Activated T-helper 2 cell treated with anti-CD3 and anti-CD28 coated beads, Interferon-gamma antibody, Interleukin-2, Interleukin-4, amounts not matched to agents 10 μg/mL and 5 μg/mL and 100 μg/mL, durations not matched to agents 14 hours and 24 hours and 36 hours (primary cell): ENCODE data around the gene SEMA3D. TPM values are rescaled to one million over a fixed set of nuclear protein-coding genes. Genes with fewer than 3 reads are reported as not detected.

Experiments
- DNase-seq: peaks from one replicate; pipeline ENCODE4 v3.0.0; 2021; ENCODE audit warnings: low spot score
- H3K27ac Mint-ChIP-seq: one replicate; pipeline ENCODE4 v1.8.0; 2021; ENCODE audit warnings: mixed read lengths
- H3K27me3 Mint-ChIP-seq: one replicate; pipeline ENCODE4 v1.8.0; 2021; ENCODE audit warnings: low read depth, mixed read lengths
- H3K36me3 Mint-ChIP-seq: one replicate; pipeline ENCODE4 v1.8.0; 2021; ENCODE audit warnings: low read depth, mixed read lengths
- H3K4me1 Mint-ChIP-seq: one replicate; pipeline ENCODE4 v1.8.0; 2021; ENCODE audit warnings: low read depth, mixed read lengths
- H3K4me3 Mint-ChIP-seq: one replicate; pipeline ENCODE4 v1.8.0; 2021; ENCODE audit warnings: low read depth, mild to moderate bottlenecking, moderate library complexity, mixed read lengths
- H3K9me3 Mint-ChIP-seq: one replicate; pipeline ENCODE4 v1.8.0; 2021; ENCODE audit warnings: mixed read lengths
- intact Hi-C: fragments of 100-400 bp; cut with micrococcal nuclease; formaldehyde crosslinking; loops from one replicate; pipeline ENCODE4 v1.15.1; 2023
- total RNA-seq: library from RNA; stranded (reverse); gene quantifications from 2 replicates; pipeline ENCODE4 v1.2.3, GENCODE V29; 2022

SEMA3D gene
- total RNA-seq, 1 donor from 2014 or later, result 0.11 TPM

DNA sequence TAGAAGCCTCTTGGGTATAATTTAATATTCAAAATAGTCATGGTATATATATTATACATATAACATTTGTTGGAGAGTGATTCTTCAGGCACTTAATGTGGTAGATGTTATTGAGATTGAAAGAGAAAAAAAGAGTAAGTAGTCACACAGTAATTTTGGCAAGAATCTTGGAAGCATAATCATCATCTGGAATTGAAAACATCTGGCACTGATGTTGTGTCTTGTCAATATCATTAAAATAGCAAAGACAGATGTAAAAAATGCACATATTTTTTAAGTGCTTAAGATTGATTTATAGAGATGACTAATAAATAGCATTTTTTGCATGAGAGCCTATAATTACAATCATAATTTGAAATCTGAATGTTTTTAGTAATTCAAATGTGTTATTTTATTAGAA lies 9.5 kb downstream of the SEMA3D start:
- H3K4me1 Mint-ChIP-seq, result no peaks in the 10 kb centered on the region
- H3K27ac Mint-ChIP-seq, result no peak overlapping the region
- no peak for DNase-seq
- H3K27me3 Mint-ChIP-seq, result no peaks in the 10 kb centered on the region
- H3K9me3 Mint-ChIP-seq, result peaks cover 24% of the 10 kb centered on the region
- intact Hi-C loops, result no loop called here
- H3K36me3 Mint-ChIP-seq, result no peaks in the 10 kb centered on the region
- no peak overlapping the region for H3K4me3 Mint-ChIP-seq

DNA sequence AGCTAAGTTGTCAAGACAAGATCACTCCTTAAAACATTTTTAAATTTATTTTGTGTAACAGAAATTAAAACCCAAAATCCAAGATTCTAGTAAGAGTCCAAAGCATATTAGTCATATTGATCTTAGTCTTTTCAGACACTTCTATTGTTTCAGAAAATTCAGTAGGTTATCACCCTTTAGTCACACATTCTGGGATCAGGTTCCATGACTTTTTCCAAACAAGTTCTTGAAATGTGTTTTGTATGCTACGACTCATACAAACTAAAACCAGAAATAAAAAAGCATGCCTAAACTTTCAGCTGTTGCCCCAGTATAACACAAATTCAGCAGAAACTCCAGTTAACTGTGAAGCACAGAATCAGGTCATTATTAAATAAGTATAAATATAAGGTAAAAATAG lies 10.7 kb downstream of the SEMA3D start:
- H3K4me1 Mint-ChIP-seq, result no peaks in the 10 kb centered on the region
- no peak overlapping the region for H3K27ac Mint-ChIP-seq
- no peak for DNase-seq
- no peaks in the 10 kb centered on the region for H3K36me3 Mint-ChIP-seq
- intact Hi-C loops, result no loop called here
- H3K9me3 Mint-ChIP-seq, result peaks cover 24% of the 10 kb centered on the region
- H3K4me3 Mint-ChIP-seq, result no peak overlapping the region
- no peaks in the 10 kb centered on the region for H3K27me3 Mint-ChIP-seq

DNA sequence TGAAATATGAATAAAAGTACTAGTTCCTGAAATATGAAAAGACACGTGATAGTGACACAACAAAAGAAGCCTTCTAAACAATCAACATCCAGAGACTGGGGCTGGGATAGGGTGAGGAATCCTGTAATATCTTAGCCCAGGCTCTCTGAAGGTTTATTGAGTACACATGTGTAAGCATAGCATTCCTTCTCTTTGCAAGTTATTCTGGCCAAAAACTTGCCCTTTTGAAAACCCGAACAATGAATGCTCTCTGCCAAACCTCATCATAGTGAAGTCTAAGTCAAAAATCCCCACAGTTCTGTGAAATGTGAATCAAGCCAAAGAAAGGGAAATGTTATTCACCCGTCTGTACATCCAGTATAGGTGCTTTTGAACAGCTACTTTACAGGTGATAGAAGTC lies 11.6 kb downstream of the SEMA3D start:
- no peaks in the 10 kb centered on the region for H3K27me3 Mint-ChIP-seq
- H3K36me3 Mint-ChIP-seq, result no peaks in the 10 kb centered on the region
- no peak overlapping the region for H3K4me3 Mint-ChIP-seq
- H3K4me1 Mint-ChIP-seq, result no peaks in the 10 kb centered on the region
- DNase-seq, result no peak
- intact Hi-C loops, result no loop called here
- no peak overlapping the region for H3K27ac Mint-ChIP-seq
- H3K9me3 Mint-ChIP-seq, result peaks cover 17% of the 10 kb centered on the region

DNA sequence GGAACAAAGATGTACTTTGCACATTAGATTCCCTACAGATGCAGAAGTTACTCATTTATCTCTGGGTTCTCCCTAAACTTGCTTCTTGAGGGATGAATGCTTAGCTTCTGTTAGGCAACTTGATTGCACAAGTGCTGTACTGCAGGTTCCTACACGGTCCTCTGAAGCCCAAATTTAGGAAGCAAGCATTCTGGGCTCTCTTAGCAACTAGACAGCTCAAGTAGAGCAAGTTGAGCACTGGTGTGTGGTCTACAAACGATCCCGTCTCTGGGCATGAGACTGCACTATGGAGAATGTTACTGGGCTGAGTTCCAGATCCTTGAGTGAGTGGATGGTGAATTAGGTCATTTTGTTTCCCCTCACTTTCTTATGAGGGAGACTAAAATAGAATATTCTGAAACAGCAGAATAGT lies 14.3 kb downstream of the SEMA3D start:
- no peak overlapping the region for H3K4me3 Mint-ChIP-seq
- H3K4me1 Mint-ChIP-seq, result no peaks in the 10 kb centered on the region
- intact Hi-C loops, result no loop called here

DNA sequence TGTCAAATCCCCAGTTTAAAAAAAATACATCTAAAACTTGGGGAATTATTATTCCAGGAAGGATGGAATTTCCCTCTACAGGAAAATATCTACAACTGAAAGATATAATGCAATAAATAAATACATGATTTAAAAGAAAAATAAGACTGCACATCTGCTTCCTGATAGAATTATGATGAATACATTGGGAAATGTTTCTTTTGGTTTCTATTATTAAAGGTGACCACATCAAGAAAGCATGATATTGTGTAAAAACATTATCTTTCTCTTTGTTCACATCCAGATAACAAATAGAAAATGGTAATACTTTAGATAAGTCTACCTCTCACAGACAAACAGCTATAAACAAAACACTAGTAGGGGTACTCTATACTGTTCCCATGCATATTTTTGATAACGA lies 19.2 kb downstream of the SEMA3D start:
- intact Hi-C loops, result no loop called here
- no peak overlapping the region for H3K27ac Mint-ChIP-seq
- H3K36me3 Mint-ChIP-seq, result no peaks in the 10 kb centered on the region
- no peaks in the 10 kb centered on the region for H3K9me3 Mint-ChIP-seq
- no peak for DNase-seq
- H3K4me1 Mint-ChIP-seq, result no peaks in the 10 kb centered on the region
- H3K27me3 Mint-ChIP-seq, result no peaks in the 10 kb centered on the region
- H3K4me3 Mint-ChIP-seq, result no peak overlapping the region

More for the DNA sequence above, 14.3 kb downstream of the SEMA3D start:
- Mint-ChIP-seq H3K36me3 (no peaks in the 10 kb centered on the region), H3K27ac (no peak overlapping the region), H3K9me3 (no peaks in the 10 kb centered on the region), H3K27me3 (no peaks in the 10 kb centered on the region)
- DNase-seq, result no peak

DNA sequence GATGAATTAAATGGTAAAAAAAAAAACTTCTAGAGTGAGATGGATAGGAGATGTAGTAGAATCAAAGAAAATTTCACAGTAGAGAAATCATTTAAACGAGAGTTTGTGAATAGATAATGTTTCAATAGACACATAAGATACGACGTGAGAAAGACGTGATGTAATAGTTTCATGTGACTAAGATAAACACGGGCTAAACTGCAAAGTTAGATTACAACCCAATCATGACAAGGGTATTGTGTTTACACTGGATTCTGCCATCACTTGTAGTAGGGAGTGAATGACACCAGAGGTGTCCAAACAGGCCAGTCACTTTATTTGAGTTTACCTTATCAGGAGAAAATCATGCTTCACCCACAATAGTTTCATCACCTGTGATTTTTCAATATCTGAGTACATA lies 21.6 kb downstream of the SEMA3D start:
- Mint-ChIP-seq H3K9me3 (peaks cover 6% of the 10 kb centered on the region), H3K4me3 (no peak overlapping the region), H3K36me3 (no peaks in the 10 kb centered on the region), H3K27ac (no peak overlapping the region), H3K4me1 (peaks cover 4% of the 10 kb centered on the region), H3K27me3 (no peaks in the 10 kb centered on the region)
- DNase-seq, result no peak
- intact Hi-C loops, result no loop called here

DNA sequence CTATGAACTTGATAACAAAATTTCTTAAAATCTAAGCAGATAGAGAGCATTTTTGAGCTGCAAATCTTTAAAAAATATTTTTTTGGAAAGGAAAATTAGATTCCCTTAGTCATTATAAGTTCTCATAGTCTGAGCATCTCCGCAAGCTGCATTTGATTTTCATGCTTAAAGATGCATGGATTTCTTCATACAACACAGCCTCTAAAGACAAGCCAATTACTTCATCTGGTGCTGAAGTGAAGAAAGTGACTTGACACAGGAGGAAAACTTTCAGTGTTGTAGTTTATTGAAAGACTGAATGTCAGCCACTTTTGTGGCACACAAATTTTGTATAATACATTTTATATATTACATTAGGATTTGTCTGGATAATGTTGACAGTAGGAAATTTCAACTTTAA lies 22.5 kb downstream of the SEMA3D start:
- Mint-ChIP-seq H3K36me3 (no peaks in the 10 kb centered on the region), H3K27me3 (no peaks in the 10 kb centered on the region), H3K9me3 (peaks cover 11% of the 10 kb centered on the region), H3K27ac (no peak overlapping the region), H3K4me3 (no peak overlapping the region), H3K4me1 (peaks cover 6% of the 10 kb centered on the region)
- DNase-seq, result no peak
- intact Hi-C loops, result no loop called here

DNA sequence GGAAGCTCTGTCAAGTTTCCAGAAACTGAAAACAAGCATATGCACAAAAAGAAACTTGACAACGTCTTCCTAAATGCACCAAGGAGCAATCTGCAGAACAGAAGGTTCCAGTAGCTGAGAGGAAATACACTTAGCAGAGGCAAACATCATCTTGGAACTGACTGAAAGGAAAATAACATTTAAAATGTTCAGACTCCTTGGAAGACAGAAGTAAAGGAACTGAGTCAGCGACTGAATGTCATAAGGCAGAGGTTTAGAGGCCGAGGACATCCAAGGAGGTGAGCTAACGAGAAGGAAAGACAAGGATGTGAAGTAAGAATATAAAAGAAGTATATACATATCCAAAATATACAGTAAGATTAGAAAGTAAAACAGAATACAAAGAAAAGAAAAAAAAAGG lies 24.1 kb downstream of the SEMA3D start:
- H3K9me3 Mint-ChIP-seq, result peaks cover 28% of the 10 kb centered on the region
- no peaks in the 10 kb centered on the region for H3K36me3 Mint-ChIP-seq
- no peak for DNase-seq
- H3K27ac Mint-ChIP-seq, result no peak overlapping the region
- no peaks in the 10 kb centered on the region for H3K27me3 Mint-ChIP-seq
- no peak overlapping the region for H3K4me3 Mint-ChIP-seq
- H3K4me1 Mint-ChIP-seq, result peaks cover 6% of the 10 kb centered on the region
- intact Hi-C loops, result no loop called here

DNA sequence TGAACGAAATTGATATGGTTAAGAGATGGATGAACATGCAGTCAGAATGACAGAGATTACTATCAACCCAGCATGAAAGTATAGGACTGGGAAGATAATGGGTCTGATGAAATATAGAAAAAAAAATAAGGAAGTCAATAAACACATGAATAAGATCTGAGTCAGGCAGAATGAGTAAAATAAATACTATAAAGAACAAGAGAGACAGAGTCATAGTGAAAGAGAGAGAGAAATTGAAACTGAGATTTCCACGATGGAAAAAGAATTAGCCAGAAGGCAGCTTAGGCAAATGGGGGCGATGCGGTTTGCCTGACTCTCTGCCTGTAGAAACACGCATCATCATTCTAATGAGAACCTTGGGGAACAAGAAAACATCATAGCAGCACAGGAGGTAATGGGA lies 26.6 kb downstream of the SEMA3D start:
- H3K9me3 Mint-ChIP-seq, result peaks cover 31% of the 10 kb centered on the region
- intact Hi-C loops, result loop anchor here (1.0 kb wide), 1 partner anchor 311 kb away; no protein-coding TSS in a partner anchor
- no peaks in the 10 kb centered on the region for H3K27me3 Mint-ChIP-seq
- DNase-seq, result no peak
- H3K27ac Mint-ChIP-seq, result peak overlapping the region; percentile 59
- peaks cover 6% of the 10 kb centered on the region for H3K4me1 Mint-ChIP-seq
- H3K4me3 Mint-ChIP-seq, result no peak overlapping the region
- no peaks in the 10 kb centered on the region for H3K36me3 Mint-ChIP-seq

DNA sequence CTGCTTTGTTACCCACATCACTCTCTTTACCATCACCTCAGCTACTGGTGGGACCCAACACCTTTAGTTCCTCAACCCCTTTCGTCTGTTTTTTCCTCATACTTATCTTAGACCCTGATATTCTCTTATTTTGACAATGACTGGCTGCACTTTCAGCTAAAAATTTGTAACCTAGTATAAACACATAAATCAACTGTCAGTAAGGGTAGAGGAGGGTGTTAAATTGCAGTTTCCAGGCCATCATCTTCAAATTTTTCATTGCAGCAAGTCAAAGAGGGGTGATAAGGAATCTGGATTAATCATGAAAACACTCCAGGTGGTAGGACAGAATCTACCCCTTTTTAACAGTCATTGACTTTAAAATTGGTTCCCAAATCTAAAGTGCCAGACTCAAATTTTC lies 27.9 kb downstream of the SEMA3D start:
- DNase-seq, result no peak
- H3K27me3 Mint-ChIP-seq, result no peaks in the 10 kb centered on the region
- H3K9me3 Mint-ChIP-seq, result peaks cover 31% of the 10 kb centered on the region
- no peak overlapping the region for H3K4me3 Mint-ChIP-seq
- H3K4me1 Mint-ChIP-seq, result peaks cover 6% of the 10 kb centered on the region
- H3K36me3 Mint-ChIP-seq, result no peaks in the 10 kb centered on the region
- intact Hi-C loops, result no loop called here
- no peak overlapping the region for H3K27ac Mint-ChIP-seq

DNA sequence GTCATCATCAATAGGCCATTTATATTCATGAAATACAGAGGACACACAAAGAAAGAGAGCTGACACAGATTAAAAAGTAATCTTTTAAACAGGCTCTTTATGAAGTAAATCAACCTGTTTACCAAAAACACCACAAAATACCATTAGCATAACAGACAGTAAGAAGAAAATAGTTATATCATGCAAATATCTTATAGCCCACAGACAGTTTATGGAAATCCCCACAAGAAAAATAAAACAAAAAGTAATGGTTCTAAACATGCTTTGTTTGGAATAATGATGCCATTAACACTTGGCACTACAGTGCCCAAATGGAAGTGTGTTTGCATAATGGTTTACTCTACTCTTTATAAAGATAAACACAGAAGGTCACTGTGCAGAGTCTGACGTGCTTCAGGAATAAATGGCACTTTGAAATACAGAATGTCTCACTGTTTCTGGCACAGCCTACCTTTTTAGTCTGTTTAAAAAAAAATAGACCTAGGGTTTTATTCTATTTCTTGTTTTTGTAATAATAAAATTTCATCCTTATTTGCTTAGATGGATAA lies 30.1 kb downstream of the SEMA3D start:
- Mint-ChIP-seq H3K36me3 (no peaks in the 10 kb centered on the region), H3K4me3 (no peak overlapping the region), H3K9me3 (peaks cover 31% of the 10 kb centered on the region), H3K27me3 (no peaks in the 10 kb centered on the region), H3K4me1 (peaks cover 6% of the 10 kb centered on the region), H3K27ac (no peak overlapping the region)
- intact Hi-C loops, result no loop called here
- DNase-seq, result no peak

DNA sequence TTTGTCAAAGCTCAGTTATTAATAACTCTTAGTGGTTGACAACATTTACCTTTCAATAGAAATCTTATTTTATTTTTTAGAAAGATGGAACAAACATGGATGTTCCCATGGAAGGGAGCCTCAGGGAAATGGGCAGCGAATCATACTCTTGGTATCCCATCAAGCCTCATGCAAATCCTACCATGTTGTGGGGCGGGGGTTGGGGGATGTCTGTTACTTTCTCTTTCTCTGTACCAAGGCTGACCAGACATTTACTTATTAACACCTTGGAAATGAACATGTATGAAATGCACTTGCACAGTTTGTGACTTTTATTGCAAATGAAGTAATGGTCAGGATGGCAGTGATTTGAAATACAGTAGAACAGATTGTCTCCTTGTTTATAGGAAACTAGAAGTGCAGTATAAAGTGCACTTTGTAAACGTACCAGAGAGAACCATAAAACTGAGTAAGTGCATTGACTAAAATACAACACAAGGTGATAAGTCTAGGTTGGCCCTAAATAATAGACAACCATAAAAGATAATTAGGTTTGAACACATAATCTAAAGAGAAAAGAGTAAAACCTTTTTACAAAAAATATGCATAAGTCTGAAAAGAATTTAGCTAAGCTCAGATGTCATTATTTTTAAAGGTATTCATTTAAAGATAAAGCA lies 32.4 kb downstream of the SEMA3D start:
- H3K4me3 Mint-ChIP-seq, result no peak overlapping the region
- DNase-seq, result no peak
- no peak overlapping the region for H3K27ac Mint-ChIP-seq
- H3K4me1 Mint-ChIP-seq, result no peaks in the 10 kb centered on the region
- intact Hi-C loops, result no loop called here
- no peaks in the 10 kb centered on the region for H3K27me3 Mint-ChIP-seq
- H3K36me3 Mint-ChIP-seq, result no peaks in the 10 kb centered on the region
- H3K9me3 Mint-ChIP-seq, result peaks cover 20% of the 10 kb centered on the region

DNA sequence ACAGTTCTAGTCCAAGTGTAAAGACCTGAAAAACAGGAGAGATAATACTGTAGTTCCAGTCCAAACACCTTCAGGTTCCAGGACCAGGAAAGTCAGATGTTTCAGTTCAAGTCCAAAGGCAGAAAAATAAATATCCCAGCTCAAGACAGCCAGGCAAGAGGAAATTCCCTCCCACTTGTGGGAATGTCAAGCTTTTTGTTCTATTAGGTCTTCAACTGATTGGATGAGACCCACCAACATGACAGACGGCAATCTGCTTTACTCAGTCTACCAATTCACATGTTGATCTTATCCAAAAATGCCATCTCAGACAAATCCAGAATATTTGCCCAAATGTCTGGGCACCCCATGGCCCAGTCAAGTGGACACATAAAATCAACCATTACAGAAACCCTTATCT lies 33.1 kb downstream of the SEMA3D start:
- Mint-ChIP-seq H3K36me3 (no peaks in the 10 kb centered on the region), H3K4me1 (no peaks in the 10 kb centered on the region)

DNA sequence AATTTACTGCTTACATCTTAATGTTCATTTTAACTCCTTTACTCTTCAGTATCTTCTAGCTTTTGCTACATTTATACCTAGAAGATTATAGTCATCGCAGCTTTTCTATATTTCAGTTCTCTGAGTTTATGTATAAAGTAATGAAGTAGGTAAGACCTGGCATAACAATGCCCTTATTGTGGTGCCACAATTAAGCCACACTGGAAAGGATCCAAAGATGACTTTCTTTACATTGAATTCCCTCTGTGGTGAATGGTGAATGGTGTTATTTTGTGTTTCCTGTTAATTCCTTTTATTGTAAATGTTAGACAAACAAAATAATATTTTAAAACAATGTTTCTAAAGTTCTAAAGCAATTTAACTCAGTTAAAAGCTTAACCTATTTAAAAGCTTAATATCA lies 36.2 kb downstream of the SEMA3D start:
- no peaks in the 10 kb centered on the region for H3K9me3 Mint-ChIP-seq
- no peak for DNase-seq
- H3K36me3 Mint-ChIP-seq, result no peaks in the 10 kb centered on the region
- H3K27me3 Mint-ChIP-seq, result no peaks in the 10 kb centered on the region
- no peak overlapping the region for H3K4me3 Mint-ChIP-seq
- H3K4me1 Mint-ChIP-seq, result no peaks in the 10 kb centered on the region
- intact Hi-C loops, result no loop called here
- no peak overlapping the region for H3K27ac Mint-ChIP-seq

More for the DNA sequence above, 33.1 kb downstream of the SEMA3D start:
- intact Hi-C loops, result no loop called here
- Mint-ChIP-seq H3K27me3 (no peaks in the 10 kb centered on the region), H3K9me3 (peaks cover 13% of the 10 kb centered on the region), H3K27ac (no peak overlapping the region), H3K4me3 (no peak overlapping the region)
- no peak for DNase-seq
